Immature natural killer cell (primary cell): ENCODE results near the gene CCDC3. TPM values are rescaled to one million over a fixed set of nuclear protein-coding genes. Genes with fewer than 3 reads are reported as not detected.

ENCODE experiments used
- DNase-seq, 3 donors: peaks; one replicate each; pipeline ENCODE4 v3.0.0; 2022; ENCODE audit warnings: mixed read lengths in 1 of 3
- H3K27ac Mint-ChIP-seq, 6 donors: one replicate each; pipeline ENCODE4 v1.8.0; 2020; ENCODE audit warnings: mixed read lengths in 6 of 6, mild to moderate bottlenecking in 5 of 6, inconsistent platforms in 4 of 6, moderate library complexity in 3 of 6
- H3K27me3 Mint-ChIP-seq, 3 donors: one replicate each; pipeline ENCODE4 v1.8.0; 2020 to 2021; ENCODE audit warnings: low read depth in 3 of 3, mild to moderate bottlenecking in 3 of 3, mixed read lengths in 3 of 3, moderate library complexity in 3 of 3, inconsistent platforms in 1 of 3
- H3K36me3 Mint-ChIP-seq, 3 donors: one replicate each; pipeline ENCODE4 v1.8.0; 2020; ENCODE audit warnings: mixed read lengths in 3 of 3, inconsistent platforms in 2 of 3, mild to moderate bottlenecking in 2 of 3
- H3K4me1 Mint-ChIP-seq, 2 donors: one replicate each; pipeline ENCODE4 v1.8.0; 2020; ENCODE audit warnings: inconsistent platforms in 2 of 2, mild to moderate bottlenecking in 2 of 2, mixed read lengths in 2 of 2, moderate library complexity in 1 of 2
- H3K4me3 Mint-ChIP-seq, 5 donors: one replicate each; pipeline ENCODE4 v1.8.0; 2020; ENCODE audit warnings: mild to moderate bottlenecking in 5 of 5, mixed read lengths in 5 of 5, inconsistent platforms in 3 of 5, moderate library complexity in 3 of 5
- H3K9me3 Mint-ChIP-seq, 6 donors: one replicate each; pipeline ENCODE4 v1.8.0; 2020; ENCODE audit warnings: mild to moderate bottlenecking in 6 of 6, mixed read lengths in 6 of 6, inconsistent platforms in 4 of 6, moderate library complexity in 3 of 6
- polyA plus RNA-seq, 3 donors: library from polyadenylated mRNA; unstranded; fragments of 300-500 nt; fragmentation: Illumina TruSeq; gene quantifications; one replicate each; pipeline ENCODE4 v1.2.3, GENCODE V29; 2021

The CCDC3 gene
- polyA plus RNA-seq, 3 donors from 2014 or later: not detected

DNA sequence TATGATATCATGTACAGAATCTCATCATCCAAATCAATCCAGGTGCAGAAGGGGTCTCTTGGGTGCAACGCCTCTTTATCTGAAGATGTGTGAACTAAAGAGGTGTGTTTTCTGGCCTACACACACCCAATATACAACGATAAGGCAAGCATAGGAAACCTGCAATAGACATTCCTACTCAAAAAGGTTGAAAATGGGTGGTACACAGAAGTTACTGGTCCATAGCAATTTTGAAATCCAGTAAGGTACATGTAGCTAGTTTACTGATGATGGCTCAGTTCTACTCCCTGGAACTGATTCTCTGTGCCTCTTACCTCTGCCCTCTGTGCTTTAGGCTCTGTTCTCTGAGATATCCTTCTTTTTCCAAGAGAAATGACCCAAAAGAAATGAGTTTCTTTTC is 22.2 kb upstream of the CCDC3 start:
- peaks cover 3 to 17% (median 7%) of the 10 kb centered on the region in 3 donors for H3K27me3 Mint-ChIP-seq
- peaks cover 0 to 26% (median 7%) of the 10 kb centered on the region in 6 donors for H3K9me3 Mint-ChIP-seq
- no peak for DNase-seq
- H3K4me1 Mint-ChIP-seq: no peaks in the 10 kb centered on the region
- peaks cover 0 to 3% (median 0%) of the 10 kb centered on the region in 3 donors for H3K36me3 Mint-ChIP-seq
- no peak overlapping the region for H3K27ac Mint-ChIP-seq
- no peak overlapping the region for H3K4me3 Mint-ChIP-seq

GRCh38 chr10:13019280-13019679 is 17.8 kb upstream of the CCDC3 start:
- Mint-ChIP-seq H3K27ac (no peak overlapping the region), H3K4me1 (no peaks in the 10 kb centered on the region), H3K27me3 (peaks cover 2 to 6% (median 6%) of the 10 kb centered on the region in 3 donors), H3K36me3 (no peaks in the 10 kb centered on the region), H3K4me3 (no peak overlapping the region), H3K9me3 (peaks cover 0 to 18% (median 5%) of the 10 kb centered on the region in 6 donors)
- DNase-seq: no peak

DNA sequence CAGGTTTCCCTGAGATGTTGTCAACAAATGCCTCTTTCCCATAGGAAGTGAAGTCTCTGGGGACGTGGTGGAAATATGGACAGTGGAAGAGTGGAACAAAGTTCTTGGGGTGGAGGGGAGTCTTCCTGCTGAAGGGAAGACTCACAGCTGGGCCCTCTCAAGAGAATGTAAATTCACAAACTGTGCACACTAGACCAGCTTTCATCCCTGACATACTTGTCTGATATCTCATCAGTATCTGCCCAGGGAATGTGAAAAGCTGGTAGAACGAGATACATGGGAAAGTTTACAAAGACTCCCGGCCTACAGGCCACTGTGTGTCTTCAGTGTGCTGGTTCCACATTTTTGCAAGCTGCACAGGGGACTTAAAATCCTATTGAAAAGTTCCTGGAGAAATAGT is 16.7 kb upstream of the CCDC3 start:
- no peaks in the 10 kb centered on the region for H3K4me1 Mint-ChIP-seq
- peaks cover 0 to 7% (median under 1%) of the 10 kb centered on the region in 6 donors for H3K9me3 Mint-ChIP-seq
- no peak overlapping the region for H3K4me3 Mint-ChIP-seq

DNA sequence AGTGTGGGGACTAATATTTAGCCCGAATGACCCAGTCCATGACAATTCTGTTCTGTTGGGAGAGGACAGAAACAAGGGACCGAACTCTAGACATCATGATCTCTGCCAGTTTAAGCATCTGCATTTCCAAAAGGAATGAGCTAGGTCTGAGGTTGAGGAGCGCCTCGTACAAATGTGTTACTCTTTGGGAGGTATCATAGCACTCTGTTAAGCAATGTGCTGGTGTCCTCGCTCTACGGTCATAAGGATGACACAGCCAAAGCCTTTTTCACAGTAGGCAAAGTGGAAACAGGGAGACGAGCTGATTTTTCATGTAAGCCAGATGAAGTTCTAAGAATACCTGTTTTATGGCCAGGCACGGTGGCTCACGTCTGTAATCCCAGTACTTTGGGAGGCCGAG is 15.4 kb upstream of the CCDC3 start:
- no peaks in the 10 kb centered on the region for H3K9me3 Mint-ChIP-seq
- no peak overlapping the region for H3K27ac Mint-ChIP-seq
- no peaks in the 10 kb centered on the region for H3K36me3 Mint-ChIP-seq
- peaks cover under 1 to 3% (median 2%) of the 10 kb centered on the region in 3 donors for H3K27me3 Mint-ChIP-seq
- H3K4me3 Mint-ChIP-seq: no peak overlapping the region
- no peaks in the 10 kb centered on the region for H3K4me1 Mint-ChIP-seq
- no peak for DNase-seq

More for the DNA sequence above, 16.7 kb upstream of the CCDC3 start:
- Mint-ChIP-seq H3K36me3 (no peaks in the 10 kb centered on the region), H3K27ac (no peak overlapping the region), H3K27me3 (peaks cover 2 to 6% (median 3%) of the 10 kb centered on the region in 3 donors)
- DNase-seq: no peak

DNA sequence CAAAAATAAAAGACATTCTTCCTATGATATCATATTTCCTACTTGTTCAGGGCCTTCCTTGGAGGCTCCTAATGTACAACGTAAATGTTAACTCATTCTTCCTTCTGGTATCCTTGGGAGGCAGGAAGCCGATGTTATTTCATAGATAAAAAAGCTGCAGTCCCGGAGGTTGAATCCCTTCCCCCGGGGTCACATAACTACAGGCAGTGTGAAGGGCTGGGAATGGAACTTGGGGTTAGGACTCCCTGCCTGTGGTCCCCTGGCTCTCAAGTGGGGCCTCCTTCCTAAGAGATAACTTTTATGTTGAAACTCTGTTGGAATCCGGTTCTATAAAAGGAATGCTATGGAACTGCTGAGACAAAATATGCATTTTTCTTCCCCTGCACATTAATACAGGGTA is 14.9 kb upstream of the CCDC3 start:
- DNase-seq: no peak
- no peaks in the 10 kb centered on the region for H3K9me3 Mint-ChIP-seq
- H3K4me1 Mint-ChIP-seq: no peaks in the 10 kb centered on the region
- H3K4me3 Mint-ChIP-seq: no peak overlapping the region
- no peak overlapping the region for H3K27ac Mint-ChIP-seq
- H3K36me3 Mint-ChIP-seq: no peaks in the 10 kb centered on the region
- H3K27me3 Mint-ChIP-seq: peaks cover 0 to 3% (median 2%) of the 10 kb centered on the region in 3 donors

DNA sequence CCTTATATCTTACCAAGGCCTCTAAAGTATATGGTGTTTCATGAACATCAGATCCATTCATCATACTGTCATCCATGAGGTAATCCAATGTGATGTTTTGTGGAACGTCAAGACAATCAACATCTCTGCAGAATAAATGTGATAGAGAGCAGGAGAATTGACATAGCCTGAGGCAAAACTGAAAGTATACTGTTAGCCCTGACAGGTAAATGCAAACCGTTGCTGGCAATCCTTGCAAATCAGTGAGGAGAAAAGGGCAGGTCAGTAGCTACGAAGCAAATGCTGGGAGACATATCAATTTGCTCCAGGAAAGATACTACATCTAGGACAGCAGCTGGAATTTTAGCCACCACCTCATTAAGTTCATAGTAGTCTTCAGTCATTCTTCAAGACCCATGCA is 4.5 kb upstream of the CCDC3 start:
- Mint-ChIP-seq H3K27ac (no peak overlapping the region), H3K27me3 (peaks cover 3 to 26% (median 9%) of the 10 kb centered on the region in 3 donors), H3K9me3 (peaks cover 0 to 2% (median 0%) of the 10 kb centered on the region in 6 donors), H3K4me3 (no peak overlapping the region), H3K36me3 (no peaks in the 10 kb centered on the region), H3K4me1 (no peaks in the 10 kb centered on the region)
- DNase-seq: no peak

GRCh38 chr10:13003759-13004158 is 2.2 kb upstream of the CCDC3 start:
- DNase-seq: no peak
- Mint-ChIP-seq H3K27ac (no peak overlapping the region), H3K4me1 (no peaks in the 10 kb centered on the region), H3K4me3 (no peak overlapping the region), H3K27me3 (peaks cover 4 to 33% (median 13%) of the 10 kb centered on the region in 3 donors), H3K36me3 (no peaks in the 10 kb centered on the region), H3K9me3 (peaks cover 0 to 2% (median 0%) of the 10 kb centered on the region in 6 donors)

GRCh38 chr10:13003004-13003403 is 1.5 kb upstream of the CCDC3 start:
- H3K27me3 Mint-ChIP-seq: peaks cover 3 to 32% (median 11%) of the 10 kb centered on the region in 3 donors
- H3K4me1 Mint-ChIP-seq: no peaks in the 10 kb centered on the region
- DNase-seq: no peak
- no peaks in the 10 kb centered on the region for H3K36me3 Mint-ChIP-seq
- H3K4me3 Mint-ChIP-seq: peak overlapping the region in 1 of 5 donors; percentile 8
- no peak overlapping the region for H3K27ac Mint-ChIP-seq
- peaks cover 0 to 2% (median 0%) of the 10 kb centered on the region in 6 donors for H3K9me3 Mint-ChIP-seq

GRCh38 chr10:13001887-13002212 is 337 bp upstream of the CCDC3 start:
- no peak for DNase-seq
- H3K9me3 Mint-ChIP-seq: peaks cover 0 to 2% (median 0%) of the 10 kb centered on the region in 6 donors
- H3K4me1 Mint-ChIP-seq: no peaks in the 10 kb centered on the region
- H3K4me3 Mint-ChIP-seq: no peak overlapping the region
- peaks cover 3 to 32% (median 10%) of the 10 kb centered on the region in 3 donors for H3K27me3 Mint-ChIP-seq
- H3K27ac Mint-ChIP-seq: no peak overlapping the region
- no peaks in the 10 kb centered on the region for H3K36me3 Mint-ChIP-seq

- Mint-ChIP-seq H3K4me1 (no peaks in the 10 kb centered on the region), H3K36me3 (no peaks in the 10 kb centered on the region), H3K27me3 (peaks cover 3 to 28% (median 11%) of the 10 kb centered on the region in 3 donors), H3K4me3 (peak overlapping the region in 1 of 5 donors; percentile 4), H3K9me3 (peaks cover 0 to 2% (median 0%) of the 10 kb centered on the region in 6 donors), H3K27ac (no peak overlapping the region)
- no peak for DNase-seq
Observed at GRCh38 chr10:13000431-13000830, 1.1 kb downstream of the CCDC3 start.

DNA sequence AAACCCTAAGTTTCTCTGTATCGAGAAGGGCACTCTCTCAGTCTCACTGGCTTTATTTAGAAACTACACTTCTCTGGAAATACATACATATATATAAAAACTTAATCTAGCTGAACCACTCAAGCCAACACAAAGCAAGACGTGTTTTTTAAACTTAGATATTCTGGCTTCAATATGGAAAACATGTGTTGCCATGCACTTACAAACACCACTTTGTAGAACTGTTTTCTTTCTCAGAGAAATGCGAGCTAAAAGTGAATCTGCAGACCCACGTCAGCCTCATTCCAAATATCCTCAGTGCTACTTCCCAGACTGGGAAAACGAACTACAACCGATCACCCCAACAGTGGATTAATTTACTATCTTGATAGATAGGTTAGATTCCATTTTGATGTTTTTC is 1.7 kb downstream of the CCDC3 start:
- H3K4me1 Mint-ChIP-seq: no peaks in the 10 kb centered on the region
- peaks cover 0 to under 1% (median 0%) of the 10 kb centered on the region in 6 donors for H3K9me3 Mint-ChIP-seq
- H3K27ac Mint-ChIP-seq: no peak overlapping the region
- no peak overlapping the region for H3K4me3 Mint-ChIP-seq
- peaks cover 3 to 28% (median 11%) of the 10 kb centered on the region in 3 donors for H3K27me3 Mint-ChIP-seq
- no peaks in the 10 kb centered on the region for H3K36me3 Mint-ChIP-seq
- no peak for DNase-seq

- H3K9me3 Mint-ChIP-seq: no peaks in the 10 kb centered on the region
- no peaks in the 10 kb centered on the region for H3K4me1 Mint-ChIP-seq
- H3K4me3 Mint-ChIP-seq: no peak overlapping the region
- peaks cover 0 to 17% (median 7%) of the 10 kb centered on the region in 3 donors for H3K27me3 Mint-ChIP-seq
- no peaks in the 10 kb centered on the region for H3K36me3 Mint-ChIP-seq
- no peak for DNase-seq
- H3K27ac Mint-ChIP-seq: no peak overlapping the region
Observed at GRCh38 chr10:12995425-12995861, 6.1 kb downstream of the CCDC3 start.

- no peaks in the 10 kb centered on the region for H3K4me1 Mint-ChIP-seq
- no peak for DNase-seq
- H3K4me3 Mint-ChIP-seq: no peak overlapping the region
- H3K9me3 Mint-ChIP-seq: no peaks in the 10 kb centered on the region
- peaks cover under 1 to 7% (median 2%) of the 10 kb centered on the region in 3 donors for H3K27me3 Mint-ChIP-seq
- H3K36me3 Mint-ChIP-seq: no peaks in the 10 kb centered on the region
- no peak overlapping the region for H3K27ac Mint-ChIP-seq
Observed at GRCh38 chr10:12993595-12993994, 7.9 kb downstream of the CCDC3 start.

DNA sequence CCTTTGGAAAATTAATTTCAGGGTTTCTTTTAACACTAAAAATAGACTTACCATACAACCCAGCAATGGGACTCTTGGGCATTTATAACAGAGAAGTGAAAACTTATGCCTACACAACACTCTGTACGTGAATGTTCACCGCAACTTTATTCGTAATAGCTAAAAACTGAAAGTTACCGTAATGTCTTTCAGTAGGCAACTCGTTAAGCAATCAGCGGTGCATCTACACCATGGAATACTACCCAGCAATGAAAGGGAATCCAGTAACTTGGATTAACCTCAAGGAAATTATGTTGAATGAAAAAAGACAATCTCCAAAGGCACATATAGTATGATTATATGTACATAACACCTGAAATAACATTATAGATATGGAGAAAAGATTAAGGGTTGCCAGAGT is 16.2 kb downstream of the CCDC3 start:
- no peaks in the 10 kb centered on the region for H3K9me3 Mint-ChIP-seq
- H3K4me3 Mint-ChIP-seq: no peak overlapping the region
- peaks cover 2 to 5% (median 2%) of the 10 kb centered on the region in 3 donors for H3K27me3 Mint-ChIP-seq
- no peak for DNase-seq
- no peak overlapping the region for H3K27ac Mint-ChIP-seq
- no peaks in the 10 kb centered on the region for H3K36me3 Mint-ChIP-seq
- no peaks in the 10 kb centered on the region for H3K4me1 Mint-ChIP-seq

DNA sequence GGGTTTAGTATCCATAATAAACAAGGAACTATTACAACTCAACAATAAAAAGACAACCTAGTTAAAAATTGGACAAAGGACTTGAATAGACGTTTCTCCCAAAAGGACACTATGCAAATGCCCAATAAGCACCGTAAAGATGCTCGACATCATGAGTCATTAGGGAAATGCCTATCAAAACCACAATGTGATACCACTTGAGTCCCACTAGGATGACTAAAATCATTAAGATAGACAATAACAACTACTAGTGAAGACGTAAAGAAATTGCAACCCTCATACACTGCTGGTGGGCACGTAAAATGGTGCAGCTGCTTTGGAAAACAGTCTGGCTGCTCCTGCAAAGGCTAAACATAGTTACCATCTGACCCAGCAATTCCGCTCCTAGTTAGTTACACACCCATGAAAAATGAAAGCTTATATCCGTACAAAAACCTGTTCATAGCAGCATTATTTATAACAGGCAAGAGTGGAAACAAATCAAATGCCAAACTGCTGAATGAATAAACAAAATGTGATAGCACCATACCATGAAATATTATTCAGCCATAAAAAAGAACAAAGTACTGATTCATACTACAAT is 17.3 kb downstream of the CCDC3 start:
- H3K36me3 Mint-ChIP-seq: no peaks in the 10 kb centered on the region
- H3K27ac Mint-ChIP-seq: no peak overlapping the region
- H3K4me1 Mint-ChIP-seq: no peaks in the 10 kb centered on the region
- DNase-seq: no peak
- no peak overlapping the region for H3K4me3 Mint-ChIP-seq
- no peaks in the 10 kb centered on the region for H3K9me3 Mint-ChIP-seq
- peaks cover 3 to 12% (median 4%) of the 10 kb centered on the region in 3 donors for H3K27me3 Mint-ChIP-seq
